Measurements from ENCODE around the gene MCOLN2.
"Not testable (repeated sequence)": the region's sequence is repeated elsewhere in the genome, so short reads cannot be mapped to it uniquely, and the experiment has no call there.

Gene MCOLN2

DNA sequence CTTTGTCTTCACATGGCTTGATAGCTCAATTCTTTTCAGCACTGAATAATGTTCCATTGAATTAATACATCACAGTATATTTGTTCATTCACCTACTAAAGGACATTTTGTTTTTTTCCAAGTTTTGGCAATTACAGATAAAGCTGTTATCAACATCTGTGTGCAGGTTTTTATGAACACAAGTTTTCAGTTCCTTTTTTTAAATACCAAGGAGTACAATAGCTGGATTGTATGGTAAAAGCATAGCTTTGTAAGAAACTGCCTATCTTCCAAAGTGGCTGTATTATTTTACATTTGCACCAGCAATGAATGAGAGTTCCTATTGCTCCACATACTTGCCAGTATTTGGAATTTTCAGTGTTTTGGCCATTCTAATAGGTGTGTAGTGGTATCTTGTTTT lies 4.8 kb upstream of the MCOLN2 start:
- Histone ChIP-seq H3K27me3 (ENCODE audit: insufficient read depth, low read length) (peaks cover 44% of the 10 kb centered on the region), H3K4me3 (ENCODE audit: low read length) (no peak overlapping the region)

DNA sequence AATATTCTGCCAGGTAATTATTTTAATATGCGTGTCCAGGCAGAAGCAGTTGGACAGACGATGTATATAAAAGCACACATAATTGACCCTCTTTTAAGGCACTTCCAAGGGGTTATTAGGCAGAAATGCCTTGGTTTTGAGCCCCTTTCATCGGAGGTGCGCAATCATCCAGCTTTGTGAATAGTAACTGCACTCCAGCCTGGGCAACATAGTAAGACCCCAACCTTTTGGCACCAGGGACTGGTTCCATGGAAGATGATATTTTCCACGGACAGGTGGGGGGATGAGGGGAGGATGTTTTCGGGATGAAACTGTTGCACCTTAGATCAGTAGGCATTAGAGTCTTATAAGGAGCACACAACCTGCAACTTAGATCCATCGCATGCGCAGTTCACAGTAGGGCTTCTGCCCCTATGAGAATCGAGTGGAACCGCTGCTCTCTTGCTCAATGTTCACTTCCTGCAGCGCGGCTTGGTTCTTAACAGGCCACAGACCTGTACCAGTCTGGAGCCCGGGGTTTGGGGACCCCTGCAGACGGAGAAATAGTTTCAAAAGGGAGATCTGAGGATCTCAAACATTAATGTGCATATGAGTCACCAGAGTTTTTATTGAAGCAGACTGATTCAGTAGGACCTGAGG lies 1.8 kb upstream of the MCOLN2 start:
- H3K4me1 ChIP-seq (ENCODE audit: insufficient read depth, low read length) = peaks cover 18% of the 10 kb centered on the region
- no peaks in the 10 kb centered on the region for H3K9me3 ChIP-seq (ENCODE audit: low read length)
- H3K4me3 ChIP-seq (ENCODE audit: low read length) = no peak overlapping the region
- H3K36me3 ChIP-seq (ENCODE audit: insufficient read depth, low read length) = no peaks in the 10 kb centered on the region
- peaks cover 64% of the 10 kb centered on the region for H3K27me3 ChIP-seq (ENCODE audit: insufficient read depth, low read length)
- H2AFZ ChIP-seq (ENCODE audit: low read depth, low read length) = no peak overlapping the region

More for the DNA sequence above, 4.8 kb upstream of the MCOLN2 start:
- H3K36me3 ChIP-seq (ENCODE audit: insufficient read depth, low read length) = no peaks in the 10 kb centered on the region
- no peaks in the 10 kb centered on the region for H3K9me3 ChIP-seq (ENCODE audit: low read length)
- no peak overlapping the region for H2AFZ ChIP-seq (ENCODE audit: low read depth, low read length)
- peaks cover 13% of the 10 kb centered on the region for H3K4me1 ChIP-seq (ENCODE audit: insufficient read depth, low read length)

- H3K27me3 ChIP-seq (ENCODE audit: insufficient read depth, low read length) = peaks cover 64% of the 10 kb centered on the region
- H3K4me3 ChIP-seq (ENCODE audit: low read length) = peak overlapping the region; percentile 45
- peak overlapping the region; percentile 38 for H2AFZ ChIP-seq (ENCODE audit: low read depth, low read length)
- H3K9me3 ChIP-seq (ENCODE audit: low read length) = no peaks in the 10 kb centered on the region
- H3K36me3 ChIP-seq (ENCODE audit: insufficient read depth, low read length) = no peaks in the 10 kb centered on the region
- peaks cover 18% of the 10 kb centered on the region for H3K4me1 ChIP-seq (ENCODE audit: insufficient read depth, low read length)
Observed at GRCh38 chr1:84997667-84998600, 1.0 kb upstream of the MCOLN2 start.

DNA sequence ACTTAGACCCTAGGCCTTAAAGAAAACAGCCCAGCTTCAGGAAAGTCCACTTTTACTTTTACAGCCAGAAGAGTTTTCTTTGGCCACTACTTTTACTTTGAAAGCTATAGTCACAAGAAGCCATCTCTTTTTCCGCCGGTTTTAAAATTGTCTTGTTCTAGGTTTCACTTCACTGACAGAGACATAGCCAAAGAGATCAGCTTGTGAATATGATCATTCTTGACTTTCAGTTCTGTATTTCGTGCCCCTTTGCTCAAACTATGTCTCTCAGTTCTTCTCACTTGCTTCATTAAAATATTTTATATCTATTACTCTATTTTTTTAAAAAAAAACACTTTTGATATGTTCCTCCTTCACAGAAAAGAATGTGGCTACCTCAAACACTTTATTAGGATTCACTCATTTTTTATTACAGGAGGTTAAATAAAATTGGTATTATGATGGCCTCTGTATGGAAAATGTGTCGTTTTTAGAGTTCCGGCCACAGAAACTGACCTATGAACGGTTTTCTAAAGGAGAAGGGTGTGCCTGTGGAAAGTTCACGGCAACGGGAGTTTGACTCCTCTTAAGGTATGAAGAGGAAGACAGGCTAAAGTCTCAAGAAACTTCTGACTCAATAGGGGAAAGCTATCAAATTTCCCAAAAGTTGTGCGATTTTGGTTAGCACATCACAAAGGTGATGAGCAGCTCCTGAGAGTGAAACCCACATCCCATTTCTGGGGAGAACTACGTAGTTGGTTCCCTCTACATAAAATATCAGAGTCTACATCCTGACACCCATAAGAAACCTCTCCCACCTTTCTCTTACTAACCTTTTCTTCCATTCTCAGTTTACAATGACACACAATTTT lies 1.2 kb downstream of the MCOLN2 start:
- no peak overlapping the region for H3K4me3 ChIP-seq (ENCODE audit: low read length)
- peaks cover 18% of the 10 kb centered on the region for H3K4me1 ChIP-seq (ENCODE audit: insufficient read depth, low read length)
- peaks cover 58% of the 10 kb centered on the region for H3K27me3 ChIP-seq (ENCODE audit: insufficient read depth, low read length)
- H3K36me3 ChIP-seq (ENCODE audit: insufficient read depth, low read length) = no peaks in the 10 kb centered on the region
- H2AFZ ChIP-seq (ENCODE audit: low read depth, low read length) = no peak overlapping the region
- H3K9me3 ChIP-seq (ENCODE audit: low read length) = no peaks in the 10 kb centered on the region

DNA sequence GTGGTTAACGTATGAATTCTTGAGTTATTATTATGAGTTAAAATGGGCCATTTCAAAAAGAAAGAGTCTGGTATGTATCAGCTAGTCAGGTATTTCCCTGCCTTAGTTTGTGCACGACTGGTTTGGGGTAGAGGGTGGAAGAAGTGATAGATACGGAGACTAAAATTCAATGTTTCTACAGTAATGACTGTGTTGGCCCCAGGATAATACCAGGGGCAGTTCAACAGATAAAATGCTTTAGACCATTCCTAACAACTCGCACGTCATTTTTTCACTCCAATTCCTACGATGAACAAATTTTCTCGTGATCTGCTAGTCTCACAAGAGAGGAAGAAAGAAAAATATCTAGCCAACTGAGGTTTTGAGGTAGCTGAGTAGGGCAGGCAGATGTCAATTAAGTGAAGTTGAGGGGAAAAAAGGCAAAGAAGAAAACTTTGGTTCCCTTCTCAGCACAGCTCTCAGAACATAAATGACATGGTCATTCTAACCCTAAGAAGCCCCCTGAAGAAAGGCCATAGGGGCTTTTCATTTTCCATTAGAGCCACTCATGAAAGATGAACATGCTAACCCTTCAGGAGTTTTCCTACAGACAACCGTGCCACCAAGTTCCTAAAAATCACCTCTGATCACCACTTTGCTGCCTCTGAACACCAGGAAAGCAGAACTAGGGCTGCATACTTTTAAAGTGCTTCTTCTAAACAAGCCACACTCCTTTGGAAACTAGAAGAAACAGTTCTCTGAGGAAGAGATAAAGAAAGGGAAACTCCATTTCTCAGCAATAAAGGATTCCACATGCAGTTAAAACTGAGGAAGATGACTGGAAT lies 5.6 kb downstream of the MCOLN2 start:
- Histone ChIP-seq H3K4me3 (ENCODE audit: low read length) (no peak overlapping the region), H2AFZ (ENCODE audit: low read depth, low read length) (no peak overlapping the region), H3K9me3 (ENCODE audit: low read length) (no peaks in the 10 kb centered on the region), H3K4me1 (ENCODE audit: insufficient read depth, low read length) (peaks cover under 1% of the 10 kb centered on the region), H3K36me3 (ENCODE audit: insufficient read depth, low read length) (no peaks in the 10 kb centered on the region), H3K27me3 (ENCODE audit: insufficient read depth, low read length) (peaks cover 19% of the 10 kb centered on the region)

DNA sequence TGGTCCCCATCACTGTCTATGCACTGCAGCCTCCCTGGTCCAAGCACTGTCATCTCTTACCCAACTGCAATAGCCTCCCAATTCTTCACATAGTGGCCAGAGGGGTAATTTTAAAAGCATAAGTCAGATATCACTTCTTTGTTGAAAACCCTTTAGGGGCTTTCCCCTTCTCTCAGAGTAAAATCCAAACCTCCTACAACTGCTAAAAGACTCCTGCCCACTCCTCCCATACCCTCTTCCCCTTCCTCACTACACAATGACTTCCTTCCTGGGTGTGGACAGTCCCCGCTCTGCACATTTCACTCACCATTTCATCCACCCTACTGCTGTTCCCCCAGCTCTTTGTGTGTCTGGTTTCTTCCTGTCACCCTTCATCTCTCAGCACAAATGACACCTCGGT lies 8.3 kb downstream of the MCOLN2 start:
- no peaks in the 10 kb centered on the region for H3K4me1 ChIP-seq (ENCODE audit: insufficient read depth, low read length)
- H3K36me3 ChIP-seq (ENCODE audit: insufficient read depth, low read length) = no peaks in the 10 kb centered on the region
- no peak overlapping the region for H2AFZ ChIP-seq (ENCODE audit: low read depth, low read length)
- H3K27me3 ChIP-seq (ENCODE audit: insufficient read depth, low read length) = peaks cover 3% of the 10 kb centered on the region
- H3K9me3 ChIP-seq (ENCODE audit: low read length) = no peaks in the 10 kb centered on the region
- H3K4me3 ChIP-seq (ENCODE audit: low read length) = no peak overlapping the region

- not testable (repeated sequence) for H3K4me3 ChIP-seq (ENCODE audit: low read length)
Observed at GRCh38 chr1:84986561-84986960, 10.4 kb downstream of the MCOLN2 start.

GRCh38 chr1:84985365-84985764 lies 11.5 kb downstream of the MCOLN2 start:
- Histone ChIP-seq H3K4me1 (ENCODE audit: insufficient read depth, low read length) (no peaks in the 10 kb centered on the region), H3K4me3 (ENCODE audit: low read length) (no peak overlapping the region), H3K9me3 (ENCODE audit: low read length) (no peaks in the 10 kb centered on the region), H3K36me3 (ENCODE audit: insufficient read depth, low read length) (no peaks in the 10 kb centered on the region), H3K27me3 (ENCODE audit: insufficient read depth, low read length) (no peaks in the 10 kb centered on the region), H2AFZ (ENCODE audit: low read depth, low read length) (no peak overlapping the region)

More at GRCh38 chr1:84986561-84986960, 10.4 kb downstream of the MCOLN2 start:
- H2AFZ ChIP-seq (ENCODE audit: low read depth, low read length); H3K9me3 ChIP-seq (ENCODE audit: low read length); H3K4me1 ChIP-seq (ENCODE audit: insufficient read depth, low read length); H3K27me3 ChIP-seq (ENCODE audit: insufficient read depth, low read length); H3K36me3 ChIP-seq (ENCODE audit: insufficient read depth, low read length): not testable (repeated sequence)

GRCh38 chr1:84982395-84982794 lies 14.5 kb downstream of the MCOLN2 start:
- H3K9me3 ChIP-seq (ENCODE audit: low read length) = no peaks in the 10 kb centered on the region
- H3K27me3 ChIP-seq (ENCODE audit: insufficient read depth, low read length) = no peaks in the 10 kb centered on the region
- H3K4me1 ChIP-seq (ENCODE audit: insufficient read depth, low read length) = no peaks in the 10 kb centered on the region

DNA sequence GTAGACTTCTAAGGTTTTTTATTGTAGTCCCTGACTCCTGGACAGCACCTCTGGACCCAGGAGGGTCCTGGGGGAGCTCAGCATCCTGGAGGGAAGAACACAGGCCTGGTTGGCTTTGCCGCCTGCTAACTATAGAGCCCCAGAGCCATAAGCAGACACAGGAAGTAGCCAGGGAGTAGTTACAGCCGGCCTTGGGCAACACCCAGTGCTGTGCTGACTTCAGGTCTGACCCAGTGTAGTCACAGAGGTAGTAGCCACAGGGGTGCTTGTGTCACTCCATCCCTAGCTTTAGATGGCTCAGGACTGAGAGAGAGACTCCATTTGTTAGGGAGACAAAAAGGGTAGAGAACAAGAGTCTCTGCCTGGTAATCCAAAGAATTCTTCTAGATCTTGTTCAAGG lies 21.9 kb downstream of the MCOLN2 start:
- Histone ChIP-seq H3K27me3 (ENCODE audit: insufficient read depth, low read length) (no peaks in the 10 kb centered on the region), H3K4me3 (ENCODE audit: low read length) (no peak overlapping the region), H3K36me3 (ENCODE audit: insufficient read depth, low read length) (no peaks in the 10 kb centered on the region), H3K4me1 (ENCODE audit: insufficient read depth, low read length) (no peaks in the 10 kb centered on the region), H3K9me3 (ENCODE audit: low read length) (no peaks in the 10 kb centered on the region), H2AFZ (ENCODE audit: low read depth, low read length) (no peak overlapping the region)

More at GRCh38 chr1:84982395-84982794, 14.5 kb downstream of the MCOLN2 start:
- H3K36me3 ChIP-seq (ENCODE audit: insufficient read depth, low read length) = no peaks in the 10 kb centered on the region
- no peak overlapping the region for H2AFZ ChIP-seq (ENCODE audit: low read depth, low read length)
- no peak overlapping the region for H3K4me3 ChIP-seq (ENCODE audit: low read length)

DNA sequence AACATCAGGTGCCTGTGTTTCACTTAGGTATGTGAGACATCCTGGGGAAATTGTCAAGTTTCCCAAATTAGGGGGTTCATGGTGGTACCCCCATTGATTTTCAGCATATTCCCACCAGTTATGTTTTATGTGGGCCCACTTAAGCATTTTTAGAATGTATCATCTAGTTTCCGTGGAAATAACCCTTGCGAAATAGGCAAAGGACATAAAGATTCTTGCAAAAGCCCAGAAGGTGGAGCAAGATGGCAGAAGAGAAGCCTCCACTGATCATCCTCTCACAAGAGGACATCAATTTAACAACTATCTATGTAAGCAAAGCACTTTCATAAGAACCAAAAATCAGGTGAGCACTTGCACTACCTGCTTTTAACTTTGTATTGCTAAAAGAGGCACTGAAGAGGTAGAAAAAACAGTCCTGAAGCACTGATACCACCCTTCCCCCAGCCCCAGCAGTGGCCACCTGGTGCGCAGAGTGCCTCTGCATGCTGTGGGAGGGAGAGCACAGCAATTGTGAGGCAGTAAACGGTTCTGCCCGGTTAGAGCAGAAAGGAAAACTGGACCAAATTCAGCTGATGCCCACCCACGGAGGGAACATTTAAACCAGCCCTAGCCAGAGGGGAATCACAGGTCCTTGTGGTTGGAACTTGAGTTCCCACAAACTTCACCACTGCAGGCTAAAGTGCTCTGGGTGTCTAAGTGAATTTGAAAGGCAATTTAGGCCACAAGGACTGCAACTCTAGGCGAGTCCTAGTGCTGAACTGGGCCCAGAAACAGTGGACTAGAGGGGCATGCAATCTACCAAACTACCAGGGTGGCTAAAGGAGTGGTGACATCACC lies 23.2 kb downstream of the MCOLN2 start:
- Histone ChIP-seq H3K36me3 (ENCODE audit: insufficient read depth, low read length) (no peaks in the 10 kb centered on the region), H2AFZ (ENCODE audit: low read depth, low read length) (no peak overlapping the region), H3K27me3 (ENCODE audit: insufficient read depth, low read length) (no peaks in the 10 kb centered on the region), H3K9me3 (ENCODE audit: low read length) (no peaks in the 10 kb centered on the region), H3K4me1 (ENCODE audit: insufficient read depth, low read length) (no peaks in the 10 kb centered on the region), H3K4me3 (ENCODE audit: low read length) (no peak overlapping the region)

Measured in neuron (in vitro differentiated cells).